H1 (cell line): ENCODE results near the gene PTDSS2. TPM values are rescaled to one million over a fixed set of nuclear protein-coding genes. Genes with fewer than 3 reads are reported as not detected.
A peak's percentile ranks its signal among the peaks of the same experiment; 100 is the strongest.

Experiments used
- CTCF ChIA-PET: fragments of 300-600 bp; sonication (Branson Sonifier 250); formaldehyde crosslinking; loops from one replicate; lab custom pipeline; 2021; ENCODE audit not compliant: partially characterized antibody; lab: Charles Lee
- POLR2A ChIA-PET: fragments of 300-600 bp; sonication (Branson Sonifier 250); formaldehyde crosslinking; loops from one replicate; lab custom pipeline; 2021; ENCODE audit warnings: inconsistent platforms; ENCODE audit not compliant: partially characterized antibody; lab: Charles Lee
- DNase-seq, 2 experiments: peaks; one replicate each; pipeline versions ENCODE4 v3.0.0 to v3.0.0-alpha.2; 2010 to 2022; ENCODE audit warnings: low spot score in 2 of 2, low read depth in 1 of 2, mixed read lengths in 1 of 2
- FAIRE-seq: peaks from 2 replicates; lab custom pipeline; 2011; peaks lifted over from hg19 to GRCh38; lab: Jason Lieb, UNC
- H2AFZ ChIP-seq: 2 replicates; pipeline ENCODE4 v1.8.1; 2012; ENCODE audit warnings: low read length, inconsistent platforms
- H2AK5ac ChIP-seq: 2 replicates; pipeline ENCODE4 v1.6.1; 2013; ENCODE audit warnings: low read depth, low read length
- H2BK120ac ChIP-seq: replicated peaks from 2 replicates; pipeline ENCODE3; 2013; ENCODE audit warnings: low read depth, low read length, inconsistent platforms
- H2BK12ac ChIP-seq: 2 replicates; pipeline ENCODE4 v1.6.1; 2013; ENCODE audit warnings: low read depth, low read length
- H2BK15ac ChIP-seq: 2 replicates; pipeline ENCODE4 v1.6.1; 2013; ENCODE audit warnings: low read length
- H2BK20ac ChIP-seq: 2 replicates; pipeline ENCODE4 v1.6.1; 2013; ENCODE audit warnings: low read length
- H2BK5ac ChIP-seq: 2 replicates; pipeline ENCODE4 v1.6.1; 2013; ENCODE audit warnings: low read depth, low read length
- H3K14ac ChIP-seq: 2 replicates; pipeline ENCODE4 v1.6.1; 2013; ENCODE audit warnings: inconsistent platforms; ENCODE audit not compliant: insufficient read length
- H3K18ac ChIP-seq: 2 replicates; pipeline ENCODE4 v1.6.1; 2013; ENCODE audit warnings: low read length; ENCODE audit errors: extremely low read depth
- H3K23ac ChIP-seq: 2 replicates; pipeline ENCODE4 v1.6.1; 2013; ENCODE audit warnings: inconsistent platforms; ENCODE audit not compliant: insufficient read length
- H3K23me2 ChIP-seq: 2 replicates; pipeline ENCODE4 v1.6.1; 2013; ENCODE audit warnings: low read depth, low read length
- H3K27ac ChIP-seq: 2 replicates; pipeline ENCODE4 v1.6.1; 2011; ENCODE audit warnings: low read depth, low read length, inconsistent platforms
- H3K27me3 ChIP-seq, 4 experiments: replicated peaks in 1 of 4; 1 replicate in 1 of 4; 2 replicates in 3 of 4; pipeline versions ENCODE4 v1.6.1 to v1.8.1; 2011 to 2013; ENCODE audit warnings: low read length in 3 of 4, mild to moderate bottlenecking in 3 of 4, inconsistent platforms in 2 of 4, mixed read lengths in 2 of 4, moderate library complexity in 1 of 4; ENCODE audit not compliant: control insufficient read depth in 3 of 4, insufficient read depth in 3 of 4; ENCODE audit errors: extremely low read depth in 1 of 4
- H3K36me3 ChIP-seq, 4 experiments: 2 replicates each; pipeline versions ENCODE4 v1.6.1 to v1.8.1; 2011 to 2013; ENCODE audit warnings: mild to moderate bottlenecking in 4 of 4, low read length in 3 of 4, moderate library complexity in 2 of 4, control low read depth in 1 of 4, inconsistent platforms in 1 of 4; ENCODE audit not compliant: insufficient read depth in 4 of 4, control insufficient read depth in 2 of 4
- H3K4ac ChIP-seq: replicated peaks from 2 replicates; pipeline ENCODE3; 2013; ENCODE audit warnings: low read length, low read depth, mixed read lengths, inconsistent platforms; ENCODE audit not compliant: insufficient read length
- H3K4me1 ChIP-seq, 4 experiments: replicated peaks in 1 of 4; 1 replicate in 1 of 4; 2 replicates in 3 of 4; pipeline versions ENCODE4 v1.6.1 to v1.8.1; 2011 to 2013; ENCODE audit warnings: low read length in 3 of 4, inconsistent platforms in 2 of 4, mixed read lengths in 1 of 4; ENCODE audit not compliant: insufficient read depth in 4 of 4, control insufficient read depth in 3 of 4
- H3K4me2 ChIP-seq, 2 experiments: 2 replicates each; pipeline versions ENCODE4 v1.6.1 to v1.8.1; 2011 to 2013; ENCODE audit warnings: low read depth in 2 of 2, low read length in 2 of 2, control low read depth in 1 of 2, inconsistent platforms in 1 of 2, mild to moderate bottlenecking in 1 of 2; ENCODE audit not compliant: insufficient read depth in 1 of 2
- H3K4me3 ChIP-seq, 4 experiments: fragments of 200-600, 300-600 bp in 1 of 4; sonication (generic), shearing (Covaris generic), sonication (Bioruptor Twin) in 1 of 4; 2 replicates each; pipeline versions ENCODE4 v1.5.1 to v1.8.1; 2011 to 2016; ENCODE audit warnings: low read length in 4 of 4, low read depth in 3 of 4, control low read depth in 2 of 4, inconsistent platforms in 2 of 4, mild to moderate bottlenecking in 2 of 4, mixed read lengths in 1 of 4, moderate library complexity in 1 of 4; ENCODE audit not compliant: insufficient read depth in 2 of 4; ENCODE audit errors: extremely low read depth in 1 of 4
- H3K56ac ChIP-seq: replicated peaks from 2 replicates; pipeline ENCODE3; 2013; ENCODE audit warnings: low read depth, mild to moderate bottlenecking, mixed read lengths, low read length, inconsistent platforms; ENCODE audit not compliant: insufficient read length
- H3K79me1 ChIP-seq: 2 replicates; pipeline ENCODE4 v1.6.1; 2013; ENCODE audit warnings: low read depth, low read length, control low read depth
- H3K79me2 ChIP-seq, 2 experiments: 2 replicates each; pipeline versions ENCODE4 v1.6.1 to v1.8.1; 2012 to 2013; ENCODE audit warnings: low read length in 2 of 2, mild to moderate bottlenecking in 2 of 2, inconsistent platforms in 1 of 2; ENCODE audit not compliant: insufficient read depth in 2 of 2, control insufficient read depth in 1 of 2
- H3K9ac ChIP-seq, 4 experiments: replicated peaks in 1 of 4; 1 replicate in 1 of 4; 2 replicates in 3 of 4; pipeline versions ENCODE4 v1.6.1 to v1.8.1; 2011 to 2013; ENCODE audit warnings: low read depth in 3 of 4, low read length in 3 of 4, control low read depth in 2 of 4, mild to moderate bottlenecking in 2 of 4, moderate library complexity in 2 of 4, inconsistent platforms in 1 of 4; ENCODE audit errors: extremely low read depth in 1 of 4
- H3K9me3 ChIP-seq, 2 experiments: 2 replicates each; pipeline versions ENCODE4 v1.6.1 to v1.8.1; 2012 to 2013; ENCODE audit warnings: mild to moderate bottlenecking in 2 of 2, moderate library complexity in 2 of 2, control low read depth in 1 of 2, inconsistent platforms in 1 of 2, low read depth in 1 of 2, low read length in 1 of 2, mixed read lengths in 1 of 2; ENCODE audit not compliant: insufficient read depth in 2 of 2
- H4K20me1 ChIP-seq, 2 experiments: replicated peaks in 1 of 2; 2 replicates each; pipeline versions ENCODE3 to v1.8.1; 2011 to 2013; ENCODE audit warnings: inconsistent platforms in 2 of 2, low read length in 2 of 2, mild to moderate bottlenecking in 1 of 2; ENCODE audit not compliant: insufficient read depth in 2 of 2, control insufficient read depth in 1 of 2
- H4K5ac ChIP-seq: 2 replicates; pipeline ENCODE4 v1.6.1; 2013; ENCODE audit warnings: low read length, low read depth, mixed read lengths, inconsistent platforms; ENCODE audit not compliant: insufficient read length
- H4K8ac ChIP-seq: 2 replicates; pipeline ENCODE4 v1.8.0; 2013; ENCODE audit warnings: mild to moderate bottlenecking, moderate library complexity, low read length, inconsistent platforms; ENCODE audit not compliant: insufficient read depth; ENCODE audit errors: extremely low read depth
- H4K91ac ChIP-seq: replicated peaks from 2 replicates; pipeline ENCODE3; 2013; ENCODE audit warnings: low read length, mixed read lengths, inconsistent platforms; ENCODE audit not compliant: insufficient read length
- BCL11A ChIP-seq, 2 experiments: IDR thresholded peaks; one replicate each; pipeline ENCODE4 v1.6.1; 2011; ENCODE audit warnings: low read depth in 2 of 2, low read length in 2 of 2, mild to moderate bottlenecking in 2 of 2
- CREB1 ChIP-seq: IDR thresholded peaks from 2 replicates; pipeline ENCODE4 v1.6.1; 2012; ENCODE audit warnings: inconsistent platforms
- KDM5A ChIP-seq: fragments of 200-600 bp; IDR thresholded peaks from 2 replicates; pipeline ENCODE4 v1.7.1; 2012; ENCODE audit warnings: mild to moderate bottlenecking, low read length, inconsistent platforms, mixed read lengths
- NANOG ChIP-seq: IDR thresholded peaks from 2 replicates; pipeline ENCODE4 v1.6.1; 2011; ENCODE audit warnings: low read length, low read depth, mild to moderate bottlenecking, inconsistent platforms; ENCODE audit not compliant: insufficient read depth, poor library complexity, severe bottlenecking
- POLR2AphosphoS5 ChIP-seq: IDR thresholded peaks from 2 replicates; pipeline ENCODE4 v1.6.1; 2011; ENCODE audit warnings: low read depth, low read length
- SIX5 ChIP-seq: IDR thresholded peaks from 2 replicates; pipeline ENCODE4 v1.6.1; 2011; ENCODE audit warnings: mild to moderate bottlenecking, low read depth, low read length
- WGBS, 2 experiments: shearing (Covaris generic) in 1 of 2; methylation state at CpG; one replicate each; pipeline versions ENCODE4 v1.1.6 to v1.1.7; 2013 to 2015; ENCODE audit warnings: low lambda C conversion rate in 2 of 2, mixed read lengths in 2 of 2, inconsistent platforms in 1 of 2, low coverage in 1 of 2, missing lambda C conversion rate in 1 of 2; ENCODE audit not compliant: insufficient replicate concordance in 2 of 2, insufficient coverage in 1 of 2, insufficient read length in 1 of 2; ENCODE audit errors: extremely low coverage in 1 of 2, missing lambda C conversion rate in 1 of 2; 5-methylcytosine and 5-hydroxymethylcytosine counted together
- long read RNA-seq, 2 experiments: library from RNA in 1 of 2; library from capped mRNA in 1 of 2; stranded (forward); transcript quantifications; one replicate each; pipeline ENCODE4 v2.0.0, GENCODE V29; 2021; ENCODE audit warnings: inconsistent platforms in 1 of 2
- polyA minus RNA-seq, 3 experiments: library from RNA; depleted of rRNA, polyadenylated mRNA; stranded (reverse); fragments of >200 nt; gene quantifications; 1 replicate in 2 of 3; 2 replicates in 1 of 3; pipeline ENCODE4 v1.2.3, GENCODE V29; 2011
- polyA plus RNA-seq, 7 experiments: library from polyadenylated mRNA; depleted of rRNA in 3 of 7; stranded (reverse) in 5 of 7; unstranded in 2 of 7; fragments of >200 nt in 5 of 7; fragments of 200-250 nt in 2 of 7; gene quantifications; 1 replicate in 5 of 7; 2 replicates in 1 of 7; 4 replicates in 1 of 7; pipeline versions ENCODE4 v1.2.1 to v1.2.3, GENCODE V29; 2011 to 2013; ENCODE audit warnings: missing spikeins in 2 of 7, mixed read lengths in 2 of 7
- total RNA-seq: library from RNA; stranded (reverse); fragmentation: NEBNext Ultra II Directional; extraction: Animal tissue kit (Norgen Biotek cat#: 25700); gene quantifications from 2 replicates; pipeline ENCODE4 v1.2.1, GENCODE V29; 2021
- TF ChIP-seq, protein P1 (sequence below): IDR thresholded peaks from 2 replicates; pipeline ENCODE4 v1.6.1; 2011; ENCODE audit warnings: low read depth, mild to moderate bottlenecking, low read length; ENCODE audit not compliant: insufficient read depth

The PTDSS2 gene
- total RNA-seq (48.7 and 52.4 TPM in 2 replicates), polyA plus RNA-seq (2011; rRNA removed) (68.2 and 108 TPM in 2 replicates), polyA minus RNA-seq (2011; rRNA and poly(A)+ RNA removed) (49.6 and 57.3 TPM in 2 replicates)
- 69.7 TPM for polyA plus RNA-seq (2011; cell fraction: cytosol; rRNA removed)
- 197 TPM for polyA plus RNA-seq (2011; cell fraction: nucleus; rRNA removed)
- polyA plus RNA-seq (2012, experiment 1 of 2), result 33.3 to 60.1 TPM (median 54.3 TPM) in 4 replicates
- 51.9 TPM for polyA plus RNA-seq (2012, experiment 2 of 2)
- 42.4 TPM for polyA plus RNA-seq (2013, experiment 1 of 2)
- polyA plus RNA-seq (2013, experiment 2 of 2), result 39.1 TPM
- 38.8 TPM for polyA minus RNA-seq (2011; cell fraction: cytosol; rRNA and poly(A)+ RNA removed)
- 51.9 TPM for polyA minus RNA-seq (2011; cell fraction: nucleus; rRNA and poly(A)+ RNA removed)
- long read RNA-seq, experiment 1, transcript PTDSS2-201 (12 exons, 2,445 nt), result major isoform, 11 of 44 reads
- long read RNA-seq, experiment 1, transcript PTDSS2-209 (2 exons, 579 nt), result minor isoform, 5 of 44 reads
- long read RNA-seq, experiment 1, partial matches to known transcripts, result 16 of 44 reads
- long read RNA-seq, experiment 1, other reads (novel, unspliced or antisense), result 12 of 44 reads
- long read RNA-seq, experiment 2, partial matches to known transcripts, result 1 of 1 reads
- long read RNA-seq, experiment 2, other reads (novel, unspliced or antisense), result 0 of 1 reads

DNA sequence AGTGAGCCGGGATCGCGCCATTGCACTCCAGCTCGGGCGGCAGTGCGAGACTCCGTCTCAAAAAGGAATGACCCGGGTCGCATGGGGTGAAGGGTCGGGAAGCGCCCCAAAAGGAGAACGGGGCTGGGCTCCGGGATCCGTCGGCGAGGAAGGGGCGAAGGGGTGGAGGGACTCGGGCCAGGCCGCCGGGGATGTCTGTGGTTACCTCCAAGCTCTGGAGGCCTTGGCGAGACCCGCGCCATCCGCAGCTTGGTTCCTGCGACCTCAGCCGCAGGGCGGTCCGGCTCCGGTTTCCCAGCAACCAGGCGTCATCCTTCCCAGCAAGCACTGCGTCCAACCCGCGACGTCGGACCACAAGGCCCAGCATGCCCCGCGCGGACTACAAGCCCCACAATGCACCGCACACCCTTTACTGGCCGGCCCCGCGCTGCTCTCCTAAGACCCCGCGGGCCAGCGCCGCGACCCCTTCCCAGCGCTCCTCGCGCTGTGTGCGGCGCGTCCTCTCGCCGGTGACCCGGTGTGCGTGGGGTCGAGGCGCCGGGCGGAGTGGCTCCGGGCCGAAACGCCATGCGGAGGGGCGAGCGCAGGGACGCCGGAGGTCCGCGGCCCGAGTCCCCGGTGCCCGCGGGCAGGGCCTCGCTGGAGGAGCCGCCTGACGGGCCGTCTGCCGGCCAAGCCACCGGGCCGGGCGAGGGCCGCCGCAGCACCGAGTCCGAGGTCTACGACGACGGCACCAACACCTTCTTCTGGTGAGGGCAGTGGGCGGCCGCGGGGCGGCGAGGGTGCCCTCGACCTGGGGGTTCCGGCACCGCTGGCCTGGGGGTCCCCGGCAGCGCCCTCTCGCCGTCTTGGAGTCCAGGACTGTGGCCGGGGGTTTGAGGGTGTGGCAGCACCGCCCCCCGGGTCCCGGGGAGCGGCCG is at the start of gene PTDSS2:
Gene PTDSS2, plus strand, starts transcription at position 391 of the 920 bp plus-strand sequence. Its CDS starts 177 bp downstream, at position 568.
- Histone ChIP-seq H2BK5ac (no peak within 1 kb of the TSS), H3K9ac (peak within 1 kb of the TSS; percentile 1 to 80 (median 76); a peak in 6 of 7 replicates), H4K8ac (peak within 1 kb of the TSS; percentile 95), H2BK20ac (no peak within 1 kb of the TSS), H4K5ac (peak within 1 kb of the TSS; percentile 83), H3K9me3 (no peaks in the 10 kb centered on the region), H3K18ac (peak within 1 kb of the TSS; percentile 60), H2BK15ac (no peak within 1 kb of the TSS), H3K4me3 (peak within 1 kb of the TSS; percentile 65 to 77 (median 72)), H3K79me1 (peaks cover 8% of the 10 kb centered on the region; the same call in 1 of the 2 replicates), H3K23me2 (peaks cover 2% of the 10 kb centered on the region; the same call in 1 of the 2 replicates), H3K14ac (no peak within 1 kb of the TSS), H2BK12ac (no peak within 1 kb of the TSS), H3K4me2 (peak within 1 kb of the TSS; percentile 46 to 96), H3K23ac (no peak within 1 kb of the TSS), H2AFZ (peak within 1 kb of the TSS; percentile 48; the same call in 1 of the 2 replicates), H3K27ac (peak within 1 kb of the TSS; percentile 65; the same call in 1 of the 2 replicates), H2BK120ac (no peak within 1 kb of the TSS), H3K27me3 (no peaks in the 10 kb centered on the region), H4K20me1 (peaks cover 13 to 18% of the 10 kb centered on the region in 2 experiments), H3K4me1 (peaks cover 0 to 12% (median 7%) of the 10 kb centered on the region in 4 experiments; a peak in 5 of 7 replicates), H2AK5ac (no peak within 1 kb of the TSS), H3K36me3 (peaks cover 2 to 11% (median 3%) of the 10 kb centered on the region in 4 experiments; a peak in 3 of 8 replicates), H3K56ac (no peak within 1 kb of the TSS), H3K79me2 (peaks cover 11 to 41% of the 10 kb centered on the region in 2 experiments; a peak in 3 of 4 replicates), H3K4ac (peak within 1 kb of the TSS; percentile 69), H4K91ac (no peak within 1 kb of the TSS)
- CTCF ChIA-PET, result interaction anchor here (0.6 to 5.4 kb wide), 21 partner anchors 9 to 91 kb away, joined by 3 to 32 read pairs (median 6); no protein-coding TSS in a partner anchor
- FAIRE-seq (peak; percentile 88), DNase-seq (peak; percentile 90 to 94)
- POLR2A ChIA-PET, result interaction anchor here (1.0 to 5.2 kb wide), 13 partner anchors 10 to 313 kb away, joined by 3 to 33 read pairs (median 7); partner anchors contain the start of genes ANO9, B4GALNT4 and SIGIRR
- WGBS, 2 experiments, result 5% methylated on average over 68 of the region's 108 CpGs; no CpG with 5 or more reads in 1 of the 2 experiments
- TF ChIP-seq POLR2AphosphoS5 (peak; percentile 89), BCL11A (IDR thresholded peaks at IDR 0.05; ENCODE audit: low read depth in 2 of 2, low read length in 2 of 2) (no peak), CREB1 (peak; percentile 93), SIX5 (peak; percentile 92), NANOG (no peak), KDM5A (no peak)
- TF ChIP-seq, protein P1, sequence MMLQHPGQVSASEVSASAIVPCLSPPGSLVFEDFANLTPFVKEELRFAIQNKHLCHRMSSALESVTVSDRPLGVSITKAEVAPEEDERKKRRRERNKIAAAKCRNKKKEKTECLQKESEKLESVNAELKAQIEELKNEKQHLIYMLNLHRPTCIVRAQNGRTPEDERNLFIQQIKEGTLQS, result peak; percentile 62
